GM23338 (cell line): ENCODE results near the gene STAT1. TPM values are rescaled to one million over a fixed set of nuclear protein-coding genes. Genes with fewer than 3 reads are reported as not detected.

Experiments used
- ATAC-seq: fragments of 200-7000 bp; cut with Tn5 transposase; 3 replicates; pipeline ENCODE4 v1.9.1; 2020
- DNase-seq: peaks from one replicate; pipeline ENCODE4 v3.0.0-alpha.2; 2015; ENCODE audit warnings: low spot score
- H2AFZ ChIP-seq: fragments of 200-600 bp; sonication (generic); 2 replicates; pipeline ENCODE4 v1.8.0; 2016; ENCODE audit warnings: antibody characterized with exemption, mild to moderate bottlenecking, moderate library complexity
- H3F3A ChIP-seq: fragments of 200-600 bp; sonication (generic); replicated peaks from 2 replicates; pipeline ENCODE4 v1.8.0; 2017; ENCODE audit warnings: antibody characterized with exemption, mixed run types, low read depth
- H3K27ac ChIP-seq: fragments of 200-600 bp; sonication (generic); 2 replicates; pipeline ENCODE4 v1.6.1; 2016; ENCODE audit warnings: low read depth
- H3K27me3 ChIP-seq: fragments of 200-600 bp; sonication (generic); 2 replicates; pipeline ENCODE4 v1.8.0; 2016; ENCODE audit warnings: mild to moderate bottlenecking, mixed run types, moderate library complexity; ENCODE audit not compliant: insufficient read depth
- H3K36me3 ChIP-seq: fragments of 200-600 bp; sonication (generic); 2 replicates; pipeline ENCODE4 v1.8.0; 2016; ENCODE audit warnings: mild to moderate bottlenecking; ENCODE audit not compliant: insufficient read depth
- H3K4me1 ChIP-seq: fragments of 200-600 bp; sonication (generic); 2 replicates; pipeline ENCODE4 v1.8.0; 2016; ENCODE audit warnings: mild to moderate bottlenecking, moderate library complexity; ENCODE audit not compliant: insufficient read depth
- H3K4me2 ChIP-seq: fragments of 200-600 bp; sonication (generic); 2 replicates; pipeline ENCODE4 v1.7.1; 2017; ENCODE audit warnings: mixed run types
- H3K4me3 ChIP-seq: fragments of 200-600 bp; sonication (generic); 2 replicates; pipeline ENCODE4 v1.6.1; 2016; ENCODE audit warnings: mixed run types
- H3K79me2 ChIP-seq: fragments of 200-600 bp; sonication (generic); replicated peaks from 2 replicates; pipeline ENCODE4 v1.8.0; 2017; ENCODE audit warnings: mild to moderate bottlenecking; ENCODE audit not compliant: insufficient read depth
- H3K9me2 ChIP-seq: fragments of 200-600 bp; sonication (generic); 2 replicates; pipeline ENCODE4 v1.8.0; 2017; ENCODE audit not compliant: insufficient read depth
- H4K20me1 ChIP-seq: fragments of 200-600 bp; sonication (generic); replicated peaks from 2 replicates; pipeline ENCODE4 v1.8.0; 2017; ENCODE audit warnings: mild to moderate bottlenecking; ENCODE audit not compliant: insufficient read depth
- H3K27ac Mint-ChIP-seq: 2 replicates; pipeline ENCODE4 v1.8.0; 2020; ENCODE audit warnings: inconsistent platforms, mild to moderate bottlenecking, moderate library complexity, mixed read lengths
- H3K27me3 Mint-ChIP-seq: 3 replicates; pipeline ENCODE4 v1.8.0; 2022; ENCODE audit warnings: low read depth, mild to moderate bottlenecking, moderate library complexity, mixed read lengths, inconsistent platforms; ENCODE audit not compliant: insufficient read depth, poor library complexity
- H3K36me3 Mint-ChIP-seq: 3 replicates; pipeline ENCODE4 v1.8.0; 2021; ENCODE audit warnings: low read depth, mild to moderate bottlenecking, inconsistent platforms, moderate library complexity, mixed read lengths
- H3K4me1 Mint-ChIP-seq: 3 replicates; pipeline ENCODE4 v1.8.0; 2020; ENCODE audit warnings: mild to moderate bottlenecking, inconsistent platforms, mixed read lengths
- H3K4me3 Mint-ChIP-seq: 3 replicates; pipeline ENCODE4 v1.8.0; 2021; ENCODE audit warnings: moderate library complexity, mild to moderate bottlenecking, inconsistent platforms, mixed read lengths
- H3K9me3 Mint-ChIP-seq: 3 replicates; pipeline ENCODE4 v1.8.0; 2020; ENCODE audit warnings: moderate library complexity, mild to moderate bottlenecking, inconsistent platforms, mixed read lengths
- ETS1 ChIP-seq: IDR thresholded peaks from 2 replicates; pipeline ENCODE4 v1.6.1; 2016; ENCODE audit warnings: antibody characterized with exemption
- EZH2phosphoT487 ChIP-seq: fragments of 200-600 bp; sonication (generic); IDR thresholded peaks from one replicate; pipeline ENCODE4 v1.8.1; 2018; ENCODE audit warnings: antibody characterized with exemption; ENCODE audit not compliant: unreplicated experiment
- JUNB ChIP-seq: IDR thresholded peaks from one replicate; pipeline ENCODE4 v1.6.1; 2016; ENCODE audit warnings: antibody characterized with exemption; ENCODE audit not compliant: unreplicated experiment
- ZNF114 ChIP-seq: fragments of 250-450 bp; sonication (Bioruptor Pico); IDR thresholded peaks from 2 replicates; pipeline ENCODE4 v1.5.0; 2020; ENCODE audit warnings: mild to moderate bottlenecking, moderate library complexity
- ZNF331 ChIP-seq: fragments of 250-450 bp; sonication (Bioruptor Pico); IDR thresholded peaks from 2 replicates; pipeline ENCODE4 v1.5.0; 2020; ENCODE audit warnings: low read depth, mild to moderate bottlenecking, moderate library complexity
- polyA plus RNA-seq: library from polyadenylated mRNA; unstranded; fragments of >200 nt; fragmentation: Nextera tagmentation; extraction: Ambion mirVana; gene quantifications from 2 replicates; pipeline ENCODE4 v1.2.1, GENCODE V29; 2016
- total RNA-seq: library from RNA; depleted of rRNA; stranded (reverse); fragments of >200 nt; shearing (Covaris generic); gene quantifications from 2 replicates; pipeline ENCODE4 v1.2.3, GENCODE V29; 2014
- TF ChIP-seq, protein P1 (sequence below): fragments of 250-450 bp; sonication (Bioruptor Pico); IDR thresholded peaks from 2 replicates; pipeline ENCODE4 v1.5.0; 2020; ENCODE audit warnings: mild to moderate bottlenecking, moderate library complexity
- TF ChIP-seq, protein P2 (sequence below), 2 experiments: fragments of 200-600 bp in 1 of 2; sonication (generic) in 1 of 2; conservative IDR thresholded peaks; 2 replicates each; pipeline versions ENCODE4 v1.5.1 to v1.6.1; 2016 to 2017; ENCODE audit warnings: antibody characterized with exemption in 2 of 2, low read depth in 2 of 2, mild to moderate bottlenecking in 2 of 2, moderate library complexity in 1 of 2

STAT1 gene
- total and polyA plus RNA-seq, 2 experiments from 2014 or later: 15.1 to 47.4 TPM

- Histone ChIP-seq H3F3A (no peaks in the 10 kb centered on the region), H3K79me2 (no peaks in the 10 kb centered on the region), H3K9me2 (no peaks in the 10 kb centered on the region), H3K27me3 (no peaks in the 10 kb centered on the region), H3K4me2 (no peak overlapping the region), H3K4me3 (no peak overlapping the region), H4K20me1 (peaks cover 5% of the 10 kb centered on the region), H3K27ac (no peak overlapping the region), H3K36me3 (peaks cover 31% of the 10 kb centered on the region), H3K4me1 (no peaks in the 10 kb centered on the region), H2AFZ (no peak overlapping the region)
- no peak overlapping the region for H3K4me3 Mint-ChIP-seq
- no peak overlapping the region for H3K27ac Mint-ChIP-seq
- no peak for DNase-seq
- peaks cover 78% of the 10 kb centered on the region for H3K36me3 Mint-ChIP-seq
- H3K4me1 Mint-ChIP-seq: no peaks in the 10 kb centered on the region; the same call in 2 of the 3 replicates
- no peak for TF ChIP-seq JUNB
- TF ChIP-seq EZH2phosphoT487: no peak
- TF ChIP-seq, protein P1, sequence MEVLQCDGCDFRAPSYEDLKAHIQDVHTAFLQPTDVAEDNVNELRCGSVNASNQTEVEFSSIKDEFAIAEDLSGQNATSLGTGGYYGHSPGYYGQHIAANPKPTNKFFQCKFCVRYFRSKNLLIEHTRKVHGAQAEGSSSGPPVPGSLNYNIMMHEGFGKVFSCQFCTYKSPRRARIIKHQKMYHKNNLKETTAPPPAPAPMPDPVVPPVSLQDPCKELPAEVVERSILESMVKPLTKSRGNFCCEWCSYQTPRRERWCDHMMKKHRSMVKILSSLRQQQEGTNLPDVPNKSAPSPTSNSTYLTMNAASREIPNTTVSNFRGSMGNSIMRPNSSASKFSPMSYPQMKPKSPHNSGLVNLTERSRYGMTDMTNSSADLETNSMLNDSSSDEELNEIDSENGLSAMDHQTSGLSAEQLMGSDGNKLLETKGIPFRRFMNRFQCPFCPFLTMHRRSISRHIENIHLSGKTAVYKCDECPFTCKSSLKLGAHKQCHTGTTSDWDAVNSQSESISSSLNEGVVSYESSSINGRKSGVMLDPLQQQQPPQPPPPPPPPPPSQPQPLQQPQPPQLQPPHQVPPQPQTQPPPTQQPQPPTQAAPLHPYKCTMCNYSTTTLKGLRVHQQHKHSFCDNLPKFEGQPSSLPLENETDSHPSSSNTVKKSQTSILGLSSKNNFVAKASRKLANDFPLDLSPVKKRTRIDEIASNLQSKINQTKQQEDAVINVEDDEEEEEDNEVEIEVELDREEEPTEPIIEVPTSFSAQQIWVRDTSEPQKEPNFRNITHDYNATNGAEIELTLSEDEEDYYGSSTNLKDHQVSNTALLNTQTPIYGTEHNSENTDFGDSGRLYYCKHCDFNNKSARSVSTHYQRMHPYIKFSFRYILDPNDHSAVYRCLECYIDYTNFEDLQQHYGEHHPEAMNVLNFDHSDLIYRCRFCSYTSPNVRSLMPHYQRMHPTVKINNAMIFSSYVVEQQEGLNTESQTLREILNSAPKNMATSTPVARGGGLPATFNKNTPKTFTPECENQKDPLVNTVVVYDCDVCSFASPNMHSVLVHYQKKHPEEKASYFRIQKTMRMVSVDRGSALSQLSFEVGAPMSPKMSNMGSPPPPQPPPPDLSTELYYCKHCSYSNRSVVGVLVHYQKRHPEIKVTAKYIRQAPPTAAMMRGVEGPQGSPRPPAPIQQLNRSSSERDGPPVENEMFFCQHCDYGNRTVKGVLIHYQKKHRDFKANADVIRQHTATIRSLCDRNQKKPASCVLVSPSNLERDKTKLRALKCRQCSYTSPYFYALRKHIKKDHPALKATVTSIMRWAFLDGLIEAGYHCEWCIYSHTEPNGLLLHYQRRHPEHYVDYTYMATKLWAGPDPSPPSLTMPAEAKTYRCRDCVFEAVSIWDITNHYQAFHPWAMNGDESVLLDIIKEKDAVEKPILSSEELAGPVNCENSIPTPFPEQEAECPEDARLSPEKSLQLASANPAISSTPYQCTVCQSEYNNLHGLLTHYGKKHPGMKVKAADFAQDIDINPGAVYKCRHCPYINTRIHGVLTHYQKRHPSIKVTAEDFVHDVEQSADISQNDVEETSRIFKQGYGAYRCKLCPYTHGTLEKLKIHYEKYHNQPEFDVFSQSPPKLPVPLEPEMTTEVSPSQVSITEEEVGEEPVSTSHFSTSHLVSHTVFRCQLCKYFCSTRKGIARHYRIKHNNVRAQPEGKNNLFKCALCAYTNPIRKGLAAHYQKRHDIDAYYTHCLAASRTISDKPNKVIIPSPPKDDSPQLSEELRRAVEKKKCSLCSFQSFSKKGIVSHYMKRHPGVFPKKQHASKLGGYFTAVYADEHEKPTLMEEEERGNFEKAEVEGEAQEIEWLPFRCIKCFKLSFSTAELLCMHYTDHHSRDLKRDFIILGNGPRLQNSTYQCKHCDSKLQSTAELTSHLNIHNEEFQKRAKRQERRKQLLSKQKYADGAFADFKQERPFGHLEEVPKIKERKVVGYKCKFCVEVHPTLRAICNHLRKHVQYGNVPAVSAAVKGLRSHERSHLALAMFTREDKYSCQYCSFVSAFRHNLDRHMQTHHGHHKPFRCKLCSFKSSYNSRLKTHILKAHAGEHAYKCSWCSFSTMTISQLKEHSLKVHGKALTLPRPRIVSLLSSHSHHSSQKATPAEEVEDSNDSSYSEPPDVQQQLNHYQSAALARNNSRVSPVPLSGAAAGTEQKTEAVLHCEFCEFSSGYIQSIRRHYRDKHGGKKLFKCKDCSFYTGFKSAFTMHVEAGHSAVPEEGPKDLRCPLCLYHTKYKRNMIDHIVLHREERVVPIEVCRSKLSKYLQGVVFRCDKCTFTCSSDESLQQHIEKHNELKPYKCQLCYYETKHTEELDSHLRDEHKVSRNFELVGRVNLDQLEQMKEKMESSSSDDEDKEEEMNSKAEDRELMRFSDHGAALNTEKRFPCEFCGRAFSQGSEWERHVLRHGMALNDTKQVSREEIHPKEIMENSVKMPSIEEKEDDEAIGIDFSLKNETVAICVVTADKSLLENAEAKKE (CRISPR knock-in tag): no peak
- TF ChIP-seq ZNF114: no peak
- TF ChIP-seq ETS1: no peak
- no peak for TF ChIP-seq ZNF331
- TF ChIP-seq, protein P2, sequence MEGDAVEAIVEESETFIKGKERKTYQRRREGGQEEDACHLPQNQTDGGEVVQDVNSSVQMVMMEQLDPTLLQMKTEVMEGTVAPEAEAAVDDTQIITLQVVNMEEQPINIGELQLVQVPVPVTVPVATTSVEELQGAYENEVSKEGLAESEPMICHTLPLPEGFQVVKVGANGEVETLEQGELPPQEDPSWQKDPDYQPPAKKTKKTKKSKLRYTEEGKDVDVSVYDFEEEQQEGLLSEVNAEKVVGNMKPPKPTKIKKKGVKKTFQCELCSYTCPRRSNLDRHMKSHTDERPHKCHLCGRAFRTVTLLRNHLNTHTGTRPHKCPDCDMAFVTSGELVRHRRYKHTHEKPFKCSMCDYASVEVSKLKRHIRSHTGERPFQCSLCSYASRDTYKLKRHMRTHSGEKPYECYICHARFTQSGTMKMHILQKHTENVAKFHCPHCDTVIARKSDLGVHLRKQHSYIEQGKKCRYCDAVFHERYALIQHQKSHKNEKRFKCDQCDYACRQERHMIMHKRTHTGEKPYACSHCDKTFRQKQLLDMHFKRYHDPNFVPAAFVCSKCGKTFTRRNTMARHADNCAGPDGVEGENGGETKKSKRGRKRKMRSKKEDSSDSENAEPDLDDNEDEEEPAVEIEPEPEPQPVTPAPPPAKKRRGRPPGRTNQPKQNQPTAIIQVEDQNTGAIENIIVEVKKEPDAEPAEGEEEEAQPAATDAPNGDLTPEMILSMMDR (conservative IDR thresholded peaks at IDR 0.05; ENCODE audit: low read depth in 2 of 2): no peak
- ATAC-seq: no peak
- no peaks in the 10 kb centered on the region for H3K9me3 Mint-ChIP-seq
- H3K27me3 Mint-ChIP-seq: no peaks in the 10 kb centered on the region
These were observed 23.8 kb downstream of the STAT1 start for GRCh38 chr2:190990132-190990531.
